KMS-11 (cell line): ENCODE results near the gene UGT3A2.

ENCODE experiments used
- H2AFZ ChIP-seq: fragments of 200-600 bp; sonication (generic); 2 replicates; pipeline ENCODE4 v1.6.1; 2016; ENCODE audit warnings: antibody characterized with exemption, mixed run types, low read depth
- H3K27ac ChIP-seq: fragments of 200-600 bp; sonication (generic); 2 replicates; pipeline ENCODE4 v1.6.1; 2016; ENCODE audit warnings: mild to moderate bottlenecking, mixed run types
- H3K27me3 ChIP-seq: fragments of 200-600 bp; sonication (generic); 2 replicates; pipeline ENCODE4 v1.6.1; 2017; ENCODE audit warnings: mild to moderate bottlenecking, low read depth, mixed run types, moderate library complexity; ENCODE audit not compliant: insufficient read depth
- H3K36me3 ChIP-seq: fragments of 200-600 bp; sonication (generic); 2 replicates; pipeline ENCODE4 v1.6.1; 2017; ENCODE audit warnings: mild to moderate bottlenecking, mixed run types; ENCODE audit not compliant: insufficient read depth
- H3K4me1 ChIP-seq: fragments of 200-600 bp; sonication (generic); 2 replicates; pipeline ENCODE4 v1.6.1; 2016; ENCODE audit warnings: mild to moderate bottlenecking, low read depth, mixed run types; ENCODE audit not compliant: poor library complexity, severe bottlenecking
- H3K4me2 ChIP-seq: fragments of 200-600 bp; sonication (generic); 2 replicates; pipeline ENCODE4 v1.7.0; 2016; ENCODE audit warnings: mild to moderate bottlenecking, mixed run types
- H3K4me3 ChIP-seq: fragments of 200-600 bp; sonication (generic); IDR thresholded peaks from 2 replicates; pipeline ENCODE4 v1.6.1; 2017; ENCODE audit warnings: low read depth, low read length, mixed read lengths; ENCODE audit not compliant: insufficient read depth
- H3K79me2 ChIP-seq: fragments of 200-600 bp; sonication (generic); 2 replicates; pipeline ENCODE4 v1.6.1; 2016; ENCODE audit warnings: low read depth, mixed run types; ENCODE audit not compliant: insufficient read depth
- H3K9ac ChIP-seq: fragments of 200-600 bp; sonication (generic); 2 replicates; pipeline ENCODE4 v1.6.1; 2016; ENCODE audit warnings: mild to moderate bottlenecking, mixed run types
- H4K20me1 ChIP-seq: fragments of 200-600 bp; sonication (generic); 2 replicates; pipeline ENCODE4 v1.6.1; 2016; ENCODE audit warnings: mild to moderate bottlenecking, mixed run types; ENCODE audit not compliant: insufficient read depth
- CTCF ChIP-seq: fragments of 200-600 bp; sonication (generic); conservative IDR thresholded peaks from 2 replicates; pipeline ENCODE4 v1.6.1; 2017; ENCODE audit warnings: low read depth, mild to moderate bottlenecking, antibody characterized with exemption, low read length, moderate library complexity, mixed read lengths

UGT3A2 gene

GRCh38 chr5:36066540-36067210, at the start of gene UGT3A2:
Gene UGT3A2, minus strand, starts transcription at chr5:36066882. Its CDS starts 93 bp downstream, at chr5:36066789.
- Histone ChIP-seq H4K20me1 (no peaks in the 10 kb centered on the region), H3K27me3 (no peaks in the 10 kb centered on the region), H3K9ac (no peak within 1 kb of the TSS), H3K4me3 (no peak within 1 kb of the TSS), H3K4me2 (no peak within 1 kb of the TSS), H3K4me1 (peaks cover 11% of the 10 kb centered on the region), H3K36me3 (no peaks in the 10 kb centered on the region), H2AFZ (no peak within 1 kb of the TSS), H3K27ac (no peak within 1 kb of the TSS), H3K79me2 (no peaks in the 10 kb centered on the region)
- TF ChIP-seq CTCF: no peak

- Histone ChIP-seq H2AFZ (no peak overlapping the region), H3K9ac (no peak overlapping the region), H3K4me2 (no peak overlapping the region), H3K27me3 (no peaks in the 10 kb centered on the region), H4K20me1 (no peaks in the 10 kb centered on the region), H3K79me2 (no peaks in the 10 kb centered on the region), H3K4me3 (no peak overlapping the region), H3K36me3 (0 out of 2 replicates have a peak, but pooled peaks cover 2% of the 10 kb centered on the region), H3K4me1 (no peaks in the 10 kb centered on the region), H3K27ac (no peak overlapping the region)
- no peak for TF ChIP-seq CTCF
Observed at GRCh38 chr5:36111238-36111637, 44.6 kb upstream of the UGT3A2 start.

GRCh38 chr5:36108758-36109460, 42.2 kb upstream of the UGT3A2 start:
- H3K79me2 ChIP-seq: no peaks in the 10 kb centered on the region
- no peak overlapping the region for H3K4me2 ChIP-seq
- H3K4me1 ChIP-seq: no peaks in the 10 kb centered on the region
- 0 out of 2 replicates have a peak, but pooled peaks cover 2% of the 10 kb centered on the region for H3K36me3 ChIP-seq
- no peak overlapping the region for H3K4me3 ChIP-seq
- no peak overlapping the region for H3K9ac ChIP-seq
- TF ChIP-seq CTCF: no peak
- H3K27me3 ChIP-seq: no peaks in the 10 kb centered on the region
- no peak overlapping the region for H3K27ac ChIP-seq
- no peaks in the 10 kb centered on the region for H4K20me1 ChIP-seq
- no peak overlapping the region for H2AFZ ChIP-seq

GRCh38 chr5:36105819-36106218, 39.1 kb upstream of the UGT3A2 start:
- H3K9ac ChIP-seq: no peak overlapping the region
- no peak overlapping the region for H3K4me2 ChIP-seq
- no peaks in the 10 kb centered on the region for H4K20me1 ChIP-seq
- no peak overlapping the region for H3K27ac ChIP-seq
- H3K4me1 ChIP-seq: no peaks in the 10 kb centered on the region
- no peak overlapping the region for H3K4me3 ChIP-seq
- no peaks in the 10 kb centered on the region for H3K79me2 ChIP-seq
- H3K27me3 ChIP-seq: no peaks in the 10 kb centered on the region
- H2AFZ ChIP-seq: no peak overlapping the region
- no peak for TF ChIP-seq CTCF
- H3K36me3 ChIP-seq: 0 out of 2 replicates have a peak, but pooled peaks cover 2% of the 10 kb centered on the region
